Stimulated activated CD8-positive, alpha-beta memory T cell treated with anti-CD3 and anti-CD28 coated beads, Interleukin-15, amount 100 ng/mL, for 48 hours (primary cell): ENCODE measurements around the gene MTG2.

Source experiments
- DNase-seq, 2 donors: peaks; one replicate each; pipeline ENCODE4 v3.0.0-alpha.2; 2020; ENCODE audit warnings: low read depth in 2 of 2

MTG2 gene

DNA sequence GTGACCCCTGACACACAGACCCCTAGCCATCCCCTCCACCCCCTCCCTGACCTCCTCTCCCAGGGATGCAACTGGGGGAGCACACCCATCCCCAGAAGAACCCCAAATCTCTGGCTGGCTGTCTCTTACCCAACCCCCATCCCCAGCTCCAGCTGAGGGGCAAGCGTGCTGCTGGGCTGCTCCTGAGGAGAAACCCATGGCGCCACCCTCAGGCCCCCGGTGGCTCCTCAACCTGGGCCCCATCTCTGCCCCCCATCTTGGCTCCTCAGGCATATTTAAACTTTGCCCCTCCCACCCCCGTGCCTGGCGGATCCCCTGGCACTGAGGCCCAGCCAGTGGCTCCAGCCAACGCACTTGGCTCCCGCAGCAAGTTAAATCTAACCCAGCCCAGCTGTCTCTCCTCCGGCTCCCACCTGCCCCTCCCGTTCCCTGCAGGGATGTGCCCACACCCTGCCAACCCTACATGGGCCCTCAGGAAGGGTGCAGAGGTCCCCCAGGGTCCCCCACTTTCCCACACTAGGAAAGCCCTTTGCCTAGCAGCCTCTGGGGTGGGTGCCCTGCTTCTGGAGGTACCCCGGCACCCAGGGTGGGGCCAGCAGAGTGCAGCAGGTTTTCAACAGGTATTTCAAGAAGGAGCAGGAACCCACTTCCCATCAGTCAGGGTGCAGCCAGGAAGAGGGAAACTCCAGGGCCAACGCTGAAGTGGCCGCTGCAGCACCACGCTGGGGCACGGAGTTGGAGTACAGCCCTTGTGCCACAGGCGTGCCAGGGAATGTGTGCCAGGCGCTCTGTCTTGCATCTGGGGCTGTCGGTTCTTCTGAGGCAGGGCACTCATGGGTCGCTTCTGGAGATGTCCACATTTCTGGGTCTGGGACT, 50.2 kb downstream of the MTG2 start:
- no peak for DNase-seq

DNA sequence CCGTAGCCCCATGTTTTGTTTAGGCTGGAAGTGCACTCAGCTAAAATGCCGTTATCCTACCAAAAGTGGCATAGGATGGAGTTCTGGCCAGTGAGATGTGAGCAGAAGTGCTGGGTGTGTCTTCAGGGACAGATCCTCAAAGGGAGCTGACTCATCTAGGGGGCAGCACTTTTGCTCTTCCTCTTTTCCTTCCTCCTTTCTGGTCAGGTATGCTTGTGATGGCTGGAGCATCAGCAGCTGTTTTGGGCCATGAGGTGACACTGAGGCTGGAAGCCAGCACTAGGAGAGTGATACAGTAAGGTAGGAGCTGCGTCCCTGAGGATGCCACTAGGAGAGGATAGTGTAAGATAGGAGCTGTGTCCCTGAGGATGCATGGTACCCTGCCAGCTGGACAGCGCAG, 50.9 kb downstream of the MTG2 start:
- no peak for DNase-seq

DNA sequence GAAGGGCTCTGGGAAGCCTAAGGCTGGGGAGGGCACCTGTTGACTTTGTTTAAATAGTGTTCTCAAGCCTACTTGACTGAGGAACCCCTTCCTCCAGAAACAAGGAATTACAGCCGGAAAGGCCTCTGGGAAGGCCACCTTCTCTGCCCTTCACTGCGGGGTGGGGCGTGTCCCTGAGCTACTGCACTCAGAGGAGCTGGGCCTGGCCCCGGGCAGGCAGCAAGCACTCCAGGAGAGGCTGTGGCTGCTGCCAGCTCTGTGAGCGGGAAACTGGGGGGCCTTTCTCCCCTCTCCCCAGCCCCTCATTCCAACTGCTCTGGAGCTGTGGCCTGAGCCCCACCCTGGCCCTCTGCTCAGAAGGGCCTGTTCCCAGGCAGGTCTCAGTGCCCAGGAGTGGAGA, 51.5 kb downstream of the MTG2 start:
- no peak for DNase-seq

DNA sequence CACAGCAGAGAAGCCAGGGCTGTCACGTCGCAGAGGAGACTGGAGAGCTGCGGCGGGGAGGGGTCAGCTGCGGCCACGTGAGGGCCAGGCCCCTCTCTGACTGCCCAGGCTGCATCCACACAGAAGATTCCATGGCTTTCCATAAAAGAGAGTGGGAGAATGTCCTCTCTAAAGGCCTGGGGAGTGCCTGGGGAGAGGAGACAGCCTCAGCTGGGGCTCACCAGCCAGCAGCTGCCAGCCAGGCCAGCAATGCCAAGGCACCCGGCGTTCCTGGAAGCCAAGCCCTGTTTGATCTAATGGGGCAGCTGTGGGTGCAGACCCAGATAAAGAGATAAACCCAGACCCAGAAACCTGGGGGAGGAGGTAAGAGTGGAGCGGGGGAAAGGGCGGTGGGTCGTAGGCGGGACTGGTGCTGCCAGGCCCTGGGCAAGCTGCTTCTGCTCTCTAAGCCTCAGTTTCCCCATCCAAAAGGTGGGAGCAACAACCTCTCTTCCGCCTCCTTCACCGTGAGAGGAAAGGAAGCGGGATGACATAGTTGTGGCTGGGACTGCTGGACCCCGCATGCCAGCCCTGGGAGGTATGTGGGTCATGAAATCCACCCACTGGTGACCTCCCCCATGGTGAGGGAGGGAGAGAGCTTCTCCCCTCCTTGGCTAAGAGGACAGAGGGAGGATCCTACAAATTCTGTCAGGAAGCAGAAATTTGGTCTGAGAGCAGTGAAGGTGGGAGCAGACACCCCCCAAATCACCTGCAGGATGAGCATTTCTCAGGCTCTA, 52.4 kb downstream of the MTG2 start:
- DNase-seq: no peak

DNA sequence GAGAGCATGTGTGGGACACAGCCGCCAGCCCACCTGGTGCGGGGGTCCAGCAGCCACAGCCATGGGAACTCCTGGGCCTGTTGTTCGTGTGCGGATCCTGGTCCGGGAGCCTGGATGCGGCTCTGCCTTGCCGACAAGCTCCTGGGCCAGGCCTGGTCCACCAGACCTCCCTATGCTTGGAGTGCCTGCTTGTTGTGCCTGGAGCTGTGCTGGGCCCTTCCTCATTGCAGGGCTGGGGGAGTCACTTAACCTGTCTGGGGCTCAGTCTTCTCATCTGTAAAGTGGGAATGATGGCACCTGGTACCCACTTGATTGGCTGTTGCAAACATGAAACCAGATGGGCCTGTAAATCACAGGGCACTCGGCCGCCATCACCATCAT, 52.9 kb downstream of the MTG2 start:
- no peak for DNase-seq

DNA sequence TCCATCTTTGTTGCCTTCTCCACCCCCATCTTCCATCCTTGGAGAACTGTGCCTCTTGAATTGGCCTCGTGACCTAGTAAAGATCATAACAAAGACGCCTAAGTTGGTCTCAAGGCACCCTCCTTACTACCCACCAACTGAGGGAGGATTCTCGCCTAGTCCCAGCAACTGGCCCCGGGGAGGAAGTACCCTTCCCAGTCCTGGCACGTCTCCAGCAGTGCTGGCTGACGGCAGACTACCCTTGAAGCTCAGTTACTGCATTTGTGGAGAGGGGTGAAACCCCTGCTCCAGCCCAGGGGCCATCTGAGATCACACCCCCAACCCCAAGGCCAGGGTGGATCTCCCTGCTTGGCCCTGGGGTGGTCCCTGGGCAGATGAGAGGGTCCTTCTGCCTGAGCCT, 53.4 kb downstream of the MTG2 start:
- DNase-seq: no peak

DNA sequence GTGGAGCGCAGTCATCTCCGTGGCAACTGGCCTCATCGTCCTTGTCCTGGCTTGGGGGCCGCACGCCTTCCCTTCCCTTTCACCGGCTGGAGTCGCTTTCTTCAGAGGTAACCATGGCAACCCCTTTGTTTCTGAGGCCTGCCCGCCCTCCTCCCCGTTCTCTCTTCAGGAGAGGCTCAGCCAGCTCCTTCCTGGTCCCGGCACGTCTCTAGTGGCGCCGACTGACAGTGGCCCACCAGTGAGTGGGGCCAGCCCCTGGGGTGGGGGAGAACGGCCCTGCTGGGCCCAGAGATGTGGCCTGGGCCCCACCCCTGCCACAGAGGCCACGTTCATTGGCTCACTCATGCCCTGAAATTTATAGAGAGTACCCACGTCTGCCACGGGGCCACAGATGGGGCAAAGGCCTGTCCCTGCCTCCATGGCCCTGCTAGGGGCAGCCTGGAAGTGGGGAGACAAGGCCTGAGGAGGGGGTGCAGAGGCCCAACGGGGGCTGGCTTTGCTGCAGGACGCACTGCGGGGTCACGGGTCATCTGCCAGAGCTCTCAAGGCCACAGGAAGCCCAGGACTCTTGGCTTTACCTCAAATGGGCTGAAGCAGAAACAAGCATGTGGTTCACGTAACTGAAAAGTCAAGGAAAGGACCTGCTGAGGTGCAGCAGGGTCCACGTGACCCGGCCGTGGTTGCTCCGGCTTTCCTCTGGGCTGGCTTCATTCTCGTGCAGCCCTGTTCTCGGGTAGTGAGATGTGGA, 54.1 kb downstream of the MTG2 start:
- DNase-seq: no peak

DNA sequence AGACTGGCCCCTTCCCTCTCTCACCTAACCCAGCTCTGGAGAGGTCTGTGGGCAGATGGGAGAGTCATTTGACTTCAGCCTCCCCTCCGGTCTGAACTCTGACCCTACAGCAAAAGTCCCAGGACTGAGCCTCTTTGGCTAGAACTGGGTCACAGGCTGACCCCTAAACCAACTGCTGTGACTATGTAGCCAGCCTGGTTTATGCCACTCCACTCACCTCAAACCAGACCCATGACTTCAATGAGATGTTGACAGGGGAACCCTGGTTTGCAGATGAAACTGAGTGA, 54.6 kb downstream of the MTG2 start:
- DNase-seq: no peak

DNA sequence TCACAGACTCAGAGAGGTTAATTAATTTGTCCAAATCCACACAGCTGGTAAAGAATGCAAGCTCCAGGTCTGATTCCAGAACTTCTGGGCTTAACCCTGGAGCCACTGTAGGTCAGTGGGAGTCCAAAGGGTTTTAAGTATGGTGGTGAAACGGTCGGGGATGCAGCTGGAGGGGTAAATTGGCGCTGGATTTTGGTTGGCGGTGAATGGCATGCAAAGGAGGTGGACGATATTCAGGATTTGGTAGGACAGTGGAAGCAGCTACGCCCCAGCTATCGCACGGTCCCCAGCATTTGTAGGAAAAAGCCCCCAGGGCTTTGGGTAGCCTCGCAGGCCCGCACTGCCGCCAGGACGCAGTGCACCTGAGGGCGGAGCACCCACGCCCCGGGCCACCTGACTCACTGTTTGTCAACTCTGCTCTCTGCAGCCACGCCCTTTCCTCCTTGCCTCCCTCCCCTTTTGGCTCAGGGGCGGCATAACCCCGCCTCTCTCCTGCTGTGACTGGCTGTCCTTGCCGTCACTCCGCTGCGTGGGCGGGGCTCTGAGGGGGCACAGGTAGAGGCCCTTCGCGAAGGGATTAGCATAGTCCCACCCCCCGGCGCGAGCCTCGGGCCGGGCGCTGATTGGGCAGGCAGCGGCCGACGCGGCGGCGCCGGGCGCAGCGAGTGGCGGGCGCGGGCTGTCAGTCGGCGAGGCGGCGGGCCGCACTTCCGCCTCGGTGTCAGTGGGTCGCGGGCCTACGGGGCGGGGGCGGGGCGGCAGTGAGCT, 55.2 kb downstream of the MTG2 start, which contains the start of gene OSBPL2:
OSBPL2 (plus strand) TSS at position 721 of the 768 bp plus-strand sequence. CDS start 17,664 bp downstream, outside the sequence.
- DNase-seq: peak; percentile 99 to 100

DNA sequence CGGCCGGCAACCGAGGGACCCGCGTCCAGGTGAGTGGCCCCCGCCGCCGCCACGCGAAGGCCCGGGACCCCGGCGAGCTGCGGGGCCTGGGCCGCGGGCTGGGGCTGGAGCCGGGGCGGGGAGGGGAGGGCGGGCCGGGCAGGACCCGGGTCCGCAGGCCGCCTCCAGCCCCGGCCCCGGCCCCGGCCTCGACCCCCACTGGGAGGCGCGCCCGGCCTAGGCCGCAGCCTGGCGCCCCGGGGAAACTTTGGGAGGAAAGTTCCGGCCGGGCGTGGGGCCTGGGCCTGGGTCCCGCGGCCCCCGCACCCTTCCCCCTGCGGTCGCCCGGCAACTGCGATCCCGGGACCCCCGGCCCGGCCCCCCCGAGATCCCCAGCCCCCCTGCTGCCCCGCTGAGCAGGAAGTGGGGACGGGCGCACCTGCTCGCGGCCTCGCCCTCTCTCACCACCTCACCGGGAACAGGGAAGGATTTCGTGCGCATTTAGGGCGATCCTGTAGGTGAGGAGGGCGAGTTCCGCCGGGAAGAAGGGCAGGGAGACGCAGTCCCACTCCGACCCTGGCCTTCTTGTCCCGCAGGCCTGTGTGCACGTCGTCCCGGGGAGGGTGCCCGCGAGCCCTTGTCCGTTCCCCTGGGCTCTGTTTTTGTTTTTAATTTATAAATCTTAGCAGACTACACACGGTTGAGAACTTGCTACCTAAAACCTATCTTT, 55.9 kb downstream of the MTG2 start:
- no peak for DNase-seq

DNA sequence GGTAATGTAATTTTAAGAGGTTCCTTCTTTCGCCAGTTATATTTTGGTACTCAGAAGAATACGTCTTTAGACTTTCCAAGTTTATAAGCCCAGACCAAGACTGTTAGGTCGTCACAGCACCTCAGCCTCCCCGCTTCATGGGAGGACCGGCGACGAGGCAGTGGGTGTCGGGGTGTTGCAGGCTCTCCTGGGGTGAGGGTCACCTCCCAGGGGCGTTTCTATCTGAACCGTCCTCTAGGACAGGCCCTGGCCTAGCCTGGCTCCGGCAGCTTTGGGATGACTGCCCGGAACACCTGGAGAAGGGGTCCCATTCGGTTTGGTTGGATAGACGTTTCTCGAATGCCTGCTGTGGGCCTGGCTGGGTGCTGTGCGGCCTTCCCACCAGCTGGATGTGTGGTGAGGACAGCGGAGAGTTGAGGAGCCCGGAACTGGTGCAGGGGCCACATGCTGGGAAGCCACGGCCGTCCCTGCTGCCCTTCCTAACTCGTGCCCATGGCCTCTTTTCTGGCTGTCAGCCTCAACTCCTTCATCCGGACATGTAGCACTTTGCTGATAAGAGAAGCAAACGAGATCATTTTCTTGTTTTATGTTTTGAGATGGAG, 56.6 kb downstream of the MTG2 start:
- no peak for DNase-seq

DNA sequence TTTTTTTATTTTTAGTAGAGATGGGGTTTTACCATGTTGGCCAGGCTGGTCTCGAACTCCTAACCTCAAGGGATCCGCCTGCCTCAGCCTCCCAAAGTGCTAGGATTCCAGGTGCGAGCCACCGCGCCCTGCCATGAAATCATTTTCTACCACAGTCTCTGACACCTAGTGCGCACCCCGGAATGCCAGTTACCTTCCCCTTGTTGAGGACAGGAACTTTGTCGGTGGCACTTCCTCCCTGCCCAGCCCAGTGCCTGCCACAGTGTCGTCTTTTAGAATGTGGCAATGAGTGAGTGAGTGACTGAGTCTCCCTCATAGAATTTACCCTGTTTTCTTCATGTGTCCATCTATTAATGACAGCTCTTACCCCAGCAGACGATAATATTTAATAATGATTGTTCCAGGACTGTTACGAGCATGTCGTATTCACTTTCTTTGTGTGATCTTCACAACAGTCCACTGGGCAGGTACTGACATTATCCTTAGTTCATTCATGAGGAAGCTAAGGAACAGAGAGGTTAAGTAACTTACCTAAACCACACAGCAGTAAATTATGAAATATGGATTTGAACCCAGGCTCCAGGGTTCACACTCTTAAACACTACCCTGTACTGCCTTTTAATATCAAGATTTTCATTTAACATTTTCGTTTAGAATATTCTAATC, 57.3 kb downstream of the MTG2 start:
- no peak for DNase-seq

DNA sequence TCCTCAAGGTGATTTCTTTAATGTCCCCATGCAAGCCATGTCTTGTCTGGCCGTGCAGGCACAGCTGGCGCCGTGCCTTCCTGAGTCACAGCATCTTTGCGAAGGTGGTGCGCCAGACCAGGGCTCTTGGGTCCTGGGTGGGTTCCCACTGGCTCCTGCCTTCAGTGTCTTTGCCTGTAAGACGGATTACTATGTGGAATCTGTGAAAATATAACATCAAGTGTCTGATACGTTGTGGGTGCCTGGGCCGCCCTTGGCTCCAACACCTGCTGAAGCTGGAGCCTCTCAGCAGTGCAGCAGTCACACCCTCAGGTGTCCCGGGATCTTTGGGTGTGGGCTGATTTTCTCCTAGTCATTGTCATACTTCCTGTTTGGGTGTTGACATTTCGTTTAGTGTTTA, 58.7 kb downstream of the MTG2 start:
- no peak for DNase-seq

DNA sequence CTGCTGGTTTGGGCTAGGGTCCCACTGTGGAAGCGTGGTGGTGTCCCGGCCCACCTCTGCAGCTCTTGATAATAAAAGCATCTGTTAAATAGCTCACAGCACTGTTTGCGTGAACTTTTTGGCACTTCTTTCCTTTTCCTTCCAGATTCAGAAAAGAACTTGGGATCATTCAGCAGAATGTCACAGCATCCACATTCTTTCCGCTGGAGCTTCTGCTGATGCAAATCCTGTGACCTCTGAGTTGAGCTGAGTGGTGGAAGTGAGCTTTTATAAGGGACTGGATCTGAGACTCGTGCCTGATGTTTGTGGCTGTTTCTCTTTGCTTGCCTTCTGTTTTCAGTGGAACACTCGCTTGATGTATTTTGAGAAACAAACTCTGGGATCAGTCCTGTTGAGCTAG, 59.3 kb downstream of the MTG2 start:
- no peak for DNase-seq

DNA sequence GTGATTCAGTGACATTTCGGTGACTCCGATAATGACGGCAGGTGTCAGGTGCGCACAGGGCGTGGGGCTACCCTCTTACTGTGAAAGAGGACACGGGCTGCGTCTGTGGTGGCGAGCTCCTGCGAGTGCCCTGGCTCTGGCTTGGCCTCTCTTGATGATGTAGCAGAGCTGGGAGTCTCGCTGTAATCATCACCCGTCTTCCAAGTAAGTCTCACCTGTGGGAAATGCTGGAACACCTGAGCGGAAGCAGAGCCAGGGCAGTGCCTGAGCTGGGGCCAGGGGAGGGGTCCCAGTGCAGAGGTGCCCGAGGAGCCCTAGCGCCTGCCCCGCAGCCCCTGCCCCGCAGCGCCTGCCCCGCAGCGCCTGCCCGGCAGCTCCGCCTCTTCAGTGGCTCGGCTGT, 60.3 kb downstream of the MTG2 start:
- DNase-seq: no peak

DNA sequence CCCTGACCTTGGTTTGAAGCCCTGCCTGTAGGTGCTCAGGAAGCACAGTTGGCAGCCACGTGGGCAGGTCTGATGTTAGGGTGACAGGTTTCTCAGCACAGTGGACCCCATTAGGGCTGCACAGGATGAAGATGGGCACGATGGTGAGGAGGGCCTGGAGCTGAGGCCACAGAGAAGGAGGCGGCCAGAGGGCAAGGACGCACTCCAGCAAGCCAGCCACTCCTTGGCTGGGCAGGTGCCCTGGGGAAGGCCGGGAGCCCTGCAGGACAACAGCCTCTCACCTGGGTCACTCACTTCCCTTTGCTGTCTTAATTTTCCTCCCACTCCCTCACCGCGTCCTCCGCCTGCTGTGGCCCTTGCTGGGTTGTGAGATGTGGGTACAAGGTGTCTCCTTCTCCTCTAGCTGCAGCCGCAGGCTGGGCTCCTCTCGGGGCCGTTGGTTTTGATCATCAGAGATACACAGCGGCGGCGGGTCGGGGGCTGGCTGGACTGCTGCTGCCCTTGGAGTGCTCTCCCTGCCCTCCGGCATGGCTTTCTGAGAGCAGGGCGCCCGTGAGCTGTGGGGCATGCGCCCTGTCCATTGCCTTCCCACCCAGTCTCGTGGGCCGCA, 61.2 kb downstream of the MTG2 start:
- DNase-seq: no peak

DNA sequence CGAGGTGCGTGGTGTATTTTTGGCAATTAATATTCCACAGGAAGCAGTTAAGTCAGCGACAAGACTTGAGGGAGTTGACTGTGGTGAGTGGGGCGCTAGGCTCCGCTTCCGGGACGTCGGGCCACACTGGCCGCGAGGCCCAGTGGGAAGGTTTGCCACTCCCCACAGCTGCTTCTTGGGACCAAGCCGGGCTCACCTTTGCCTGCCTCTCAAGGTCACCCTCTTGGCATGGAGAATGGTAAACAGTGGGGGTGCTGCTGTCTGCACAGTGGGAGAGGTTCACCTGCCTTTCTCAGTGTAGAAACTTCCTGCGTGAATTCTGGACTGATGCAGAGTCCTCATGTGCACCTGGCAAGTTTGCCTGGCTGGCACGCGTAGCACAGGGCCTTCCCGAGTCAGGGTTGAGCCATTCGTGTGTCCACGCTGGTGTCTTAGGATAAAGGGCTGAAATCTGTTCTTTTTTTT, 61.8 kb downstream of the MTG2 start:
- no peak for DNase-seq

DNA sequence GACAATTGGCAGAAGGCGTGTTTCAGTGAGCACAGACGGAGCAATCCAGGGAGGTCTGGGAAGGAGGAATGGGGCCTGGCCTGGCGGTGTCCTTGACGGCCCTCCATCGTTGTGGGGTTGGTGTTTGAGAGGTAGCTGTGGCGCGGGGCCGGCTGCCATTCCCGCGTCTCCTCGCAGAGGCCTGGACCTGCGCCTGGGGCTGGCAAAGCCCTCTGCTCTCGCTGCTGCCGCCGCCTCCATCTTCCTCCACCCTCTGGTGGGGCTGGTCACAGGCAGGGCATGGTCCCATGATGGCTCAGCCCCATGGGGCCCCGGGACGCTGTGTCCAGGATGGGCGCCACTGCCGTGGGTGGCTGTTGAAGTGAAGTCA, 63.1 kb downstream of the MTG2 start:
- DNase-seq: no peak

DNA sequence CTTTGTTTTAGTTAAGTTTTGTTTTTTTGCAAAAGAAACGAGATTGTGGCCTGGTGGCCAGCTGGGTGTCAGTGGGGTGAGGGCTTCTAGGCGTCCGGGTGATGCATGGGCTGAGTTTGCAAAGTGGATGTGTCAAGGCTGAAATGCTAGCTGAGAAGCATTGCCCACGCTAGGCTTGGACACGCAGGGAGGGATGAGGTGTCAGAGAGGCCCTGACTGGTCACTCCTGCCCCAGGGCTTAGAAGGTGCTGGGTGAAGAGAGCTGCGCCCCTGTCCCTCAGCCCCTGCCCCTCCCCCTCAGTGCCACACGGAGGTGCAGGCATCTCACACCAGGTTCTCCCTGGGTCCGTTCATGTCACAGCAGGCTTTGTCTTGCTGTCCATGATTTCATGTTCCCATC, 63.6 kb downstream of the MTG2 start:
- no peak for DNase-seq
